Osteoblast (primary cell): ENCODE measurements around the gene GAGE12E. TPM values are rescaled to one million over a fixed set of nuclear protein-coding genes. Genes with fewer than 3 reads are reported as not detected.
"Not testable (repeated sequence)": the region's sequence is repeated elsewhere in the genome, so short reads cannot be mapped to it uniquely, and the experiment has no call there.

ENCODE experiments used
- DNase-seq: peaks from one replicate; pipeline ENCODE4 v3.0.0; 2011; ENCODE audit warnings: low spot score, mixed read lengths; ENCODE audit not compliant: insufficient read length; ENCODE audit errors: missing footprints
- H2AFZ ChIP-seq: 2 replicates; pipeline ENCODE4 v1.6.0; 2011; ENCODE audit warnings: mild to moderate bottlenecking, low read length
- H3K27ac ChIP-seq: 2 replicates; pipeline ENCODE4 v1.5.1; 2011; ENCODE audit warnings: mild to moderate bottlenecking, low read depth, low read length, moderate library complexity
- H3K27me3 ChIP-seq: 2 replicates; pipeline ENCODE4 v1.6.0; 2012; ENCODE audit warnings: mild to moderate bottlenecking, control low read depth, inconsistent platforms, low read length, moderate library complexity; ENCODE audit not compliant: insufficient read depth
- H3K36me3 ChIP-seq: 2 replicates; pipeline ENCODE4 v1.5.1; 2011; ENCODE audit warnings: mild to moderate bottlenecking, low read length, control low read depth, moderate library complexity; ENCODE audit not compliant: insufficient read depth
- H3K4me1 ChIP-seq: 2 replicates; pipeline ENCODE4 v1.5.1; 2011; ENCODE audit warnings: mild to moderate bottlenecking, low read length, control low read depth, moderate library complexity; ENCODE audit not compliant: insufficient read depth
- H3K4me2 ChIP-seq: 2 replicates; pipeline ENCODE4 v1.6.0; 2011; ENCODE audit warnings: mild to moderate bottlenecking, low read length; ENCODE audit not compliant: insufficient read depth
- H3K4me3 ChIP-seq: fragments of 200-600 bp; sonication (generic); 3 replicates; pipeline ENCODE4 v1.5.1; 2012; ENCODE audit warnings: mild to moderate bottlenecking, low read length, inconsistent platforms; ENCODE audit not compliant: insufficient read depth
- H3K79me2 ChIP-seq: 2 replicates; pipeline ENCODE4 v1.6.0; 2012; ENCODE audit warnings: mild to moderate bottlenecking, low read length, control low read depth, inconsistent platforms; ENCODE audit not compliant: insufficient read depth
- H3K9me3 ChIP-seq: 2 replicates; pipeline ENCODE4 v1.5.1; 2011; ENCODE audit warnings: low read depth, low read length, control low read depth
- H4K20me1 ChIP-seq: 2 replicates; pipeline ENCODE4 v1.6.0; 2012; ENCODE audit warnings: mild to moderate bottlenecking, low read length, control low read depth; ENCODE audit not compliant: insufficient read depth
- small RNA-seq: library from RNA; depleted of rRNA; stranded (forward); fragments of <200 nt; gene quantifications from one replicate; pipeline ENCODE3, GENCODE V24; 2012
- total RNA-seq: library from RNA; depleted of rRNA; stranded (reverse); fragments of >200 nt; gene quantifications from 2 replicates; pipeline ENCODE4 v1.2.3, GENCODE V29; 2012

GAGE12E gene
- total RNA-seq, 1 donor, result not detected

GRCh38 chrX:49589769-49590478 lies 38.8 kb downstream of the GAGE12E start:
- not testable (repeated sequence) for H2AFZ ChIP-seq, H3K79me2 ChIP-seq, H3K27ac ChIP-seq, H3K4me2 ChIP-seq, H3K9me3 ChIP-seq, H3K4me3 ChIP-seq, DNase-seq, H3K27me3 ChIP-seq, H3K36me3 ChIP-seq, H3K4me1 ChIP-seq, H4K20me1 ChIP-seq

DNA sequence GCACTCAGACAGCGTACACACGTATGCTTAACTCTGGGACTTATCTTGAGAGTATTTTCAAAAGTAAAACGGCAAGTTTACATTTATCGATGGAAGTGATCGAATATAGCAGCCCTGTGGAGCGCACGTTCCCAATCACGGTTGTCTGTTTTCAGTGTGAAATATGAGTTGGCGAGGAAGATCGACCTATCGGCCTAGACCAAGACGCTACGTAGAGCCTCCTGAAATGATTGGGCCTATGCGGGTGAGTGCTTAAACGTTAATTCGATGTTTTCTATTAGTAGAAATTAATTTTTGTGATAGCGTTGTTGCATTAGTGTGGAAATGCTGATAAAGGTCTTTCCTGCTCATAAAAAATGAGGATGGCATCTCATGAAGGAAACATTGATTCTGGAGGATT lies 39.4 kb downstream of the GAGE12E start:
- not testable (repeated sequence) for H3K27ac ChIP-seq, H2AFZ ChIP-seq, H3K4me3 ChIP-seq, H4K20me1 ChIP-seq, H3K79me2 ChIP-seq, H3K4me1 ChIP-seq, H3K4me2 ChIP-seq, DNase-seq, H3K36me3 ChIP-seq, H3K27me3 ChIP-seq, H3K9me3 ChIP-seq

DNA sequence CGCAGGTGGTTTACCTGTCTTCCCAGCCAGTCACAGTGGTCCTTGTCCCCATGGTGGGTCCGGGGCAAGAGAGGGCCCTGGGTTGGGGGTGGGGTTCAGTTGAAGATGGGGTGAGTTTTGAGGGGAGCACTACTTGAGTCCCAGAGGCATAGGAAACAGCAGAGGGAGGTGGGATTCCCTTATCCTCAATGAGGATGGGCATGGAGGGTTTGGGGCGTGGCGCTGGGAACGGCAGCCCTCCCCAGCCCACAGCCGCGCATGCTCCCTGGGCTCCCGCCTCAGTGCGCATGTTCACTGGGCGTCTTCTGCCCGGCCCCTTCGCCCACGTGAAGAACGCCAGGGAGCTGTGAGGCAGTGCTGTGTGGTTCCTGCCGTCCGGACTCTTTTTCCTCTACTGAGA lies 47.6 kb downstream of the GAGE12E start, which contains the start of gene GAGE1:
GAGE1 (plus strand) TSS at position 301 of the 400 bp plus-strand sequence. CDS start 1,155 bp downstream, outside the sequence.
- not testable (repeated sequence) for H3K79me2 ChIP-seq, H3K9me3 ChIP-seq, H3K36me3 ChIP-seq, H3K4me1 ChIP-seq, H3K4me3 ChIP-seq, H4K20me1 ChIP-seq, H3K4me2 ChIP-seq, H3K27me3 ChIP-seq, DNase-seq, H3K27ac ChIP-seq, H2AFZ ChIP-seq

Small RNAs within 50 kb of the gene (small RNA-seq; reads per million reads assigned to genes)
- gene GAGE12B, result not detected

Other genes starting within 250 kb of the GAGE12E start
- gene GAGE10, start 247.6 kb upstream of the GAGE12E start, total RNA-seq, result not detected in 2 replicates
- gene GAGE12J, start 229.3 kb upstream of the GAGE12E start, total RNA-seq, result not detected in 2 replicates
- not detected in 2 replicates for gene GAGE13, start 219.7 kb upstream of the GAGE12E start, total RNA-seq
- not detected in 2 replicates for gene GAGE12C, start 19.1 kb upstream of the GAGE12E start, total RNA-seq
- not detected in 2 replicates for gene GAGE12D, start 9.6 kb upstream of the GAGE12E start, total RNA-seq
- not detected in 2 replicates for gene GAGE12F, start 9.6 kb downstream of the GAGE12E start, total RNA-seq
- not detected in 2 replicates for gene GAGE12G, start 19.1 kb downstream of the GAGE12E start, total RNA-seq
- not detected in 2 replicates for gene GAGE12H, start 28.7 kb downstream of the GAGE12E start, total RNA-seq
- gene GAGE2A, start 38.2 kb downstream of the GAGE12E start, total RNA-seq, result not detected in 2 replicates
- not detected in 2 replicates for gene GAGE1, start 47.7 kb downstream of the GAGE12E start, total RNA-seq
- not detected in 2 replicates for gene PAGE1, start 144.7 kb downstream of the GAGE12E start, total RNA-seq